Epidermal melanocyte (primary cell): ENCODE results near the gene G6PC2.
"Not testable (repeated sequence)": the region's sequence is repeated elsewhere in the genome, so short reads cannot be mapped to it uniquely, and the experiment has no call there.

Experiments
- DNase-seq: peaks from one replicate; pipeline ENCODE4 v3.0.0; 2011; ENCODE audit warnings: low spot score; ENCODE audit not compliant: insufficient read length

G6PC2 gene

GRCh38 chr2:168904358-168904757, 3.3 kb downstream of the G6PC2 start:
- no peak for DNase-seq

GRCh38 chr2:168907940-168908662, 7.0 kb downstream of the G6PC2 start:
- DNase-seq: no peak

GRCh38 chr2:168910330-168910729, 9.2 kb downstream of the G6PC2 start:
- no peak for DNase-seq

GRCh38 chr2:168912466-168912865, 11.4 kb downstream of the G6PC2 start:
- no peak for DNase-seq

DNA sequence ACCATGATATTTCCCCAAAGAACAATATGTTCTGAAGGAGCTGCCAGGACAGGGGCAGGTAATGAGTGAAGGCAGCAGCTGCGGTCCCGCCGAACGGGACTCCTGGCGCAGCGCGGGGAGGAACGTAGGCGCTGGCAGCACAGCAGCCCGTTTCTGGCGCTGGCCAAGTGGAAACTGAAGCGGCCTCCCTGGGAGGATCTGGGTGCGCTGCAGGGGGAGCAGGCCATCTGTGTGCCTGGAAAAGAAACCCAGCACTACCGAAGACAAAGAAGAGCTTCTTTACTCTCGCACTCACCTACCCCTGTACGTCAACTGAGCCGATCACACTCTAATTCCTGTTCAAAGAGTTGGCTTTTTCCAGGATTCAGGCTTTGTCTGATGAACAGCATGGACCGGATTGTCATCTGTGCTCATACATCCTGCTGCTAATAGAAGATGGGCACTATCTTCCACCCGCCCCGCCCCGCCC, 11.8 kb downstream of the G6PC2 start:
- DNase-seq: no peak

DNA sequence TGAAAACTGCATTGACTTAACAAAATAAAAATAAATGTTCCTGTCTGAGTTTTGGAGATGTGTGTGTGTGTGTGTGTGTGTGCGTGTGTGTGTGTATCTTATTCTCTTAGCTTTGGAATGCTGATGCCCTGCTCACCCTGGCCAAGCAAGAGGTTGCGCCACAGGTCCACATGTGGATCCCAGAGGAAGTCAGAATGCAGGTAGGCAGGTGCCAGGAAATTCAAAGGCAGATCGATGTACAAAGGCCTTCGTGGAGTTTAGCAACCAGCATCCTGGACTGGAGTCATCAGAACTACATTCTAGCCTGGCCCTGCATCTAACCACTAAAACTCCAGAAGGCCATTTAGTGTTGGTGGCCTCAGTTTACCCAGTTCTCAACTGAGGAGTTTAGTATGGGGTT, 12.4 kb downstream of the G6PC2 start:
- DNase-seq: no peak

DNA sequence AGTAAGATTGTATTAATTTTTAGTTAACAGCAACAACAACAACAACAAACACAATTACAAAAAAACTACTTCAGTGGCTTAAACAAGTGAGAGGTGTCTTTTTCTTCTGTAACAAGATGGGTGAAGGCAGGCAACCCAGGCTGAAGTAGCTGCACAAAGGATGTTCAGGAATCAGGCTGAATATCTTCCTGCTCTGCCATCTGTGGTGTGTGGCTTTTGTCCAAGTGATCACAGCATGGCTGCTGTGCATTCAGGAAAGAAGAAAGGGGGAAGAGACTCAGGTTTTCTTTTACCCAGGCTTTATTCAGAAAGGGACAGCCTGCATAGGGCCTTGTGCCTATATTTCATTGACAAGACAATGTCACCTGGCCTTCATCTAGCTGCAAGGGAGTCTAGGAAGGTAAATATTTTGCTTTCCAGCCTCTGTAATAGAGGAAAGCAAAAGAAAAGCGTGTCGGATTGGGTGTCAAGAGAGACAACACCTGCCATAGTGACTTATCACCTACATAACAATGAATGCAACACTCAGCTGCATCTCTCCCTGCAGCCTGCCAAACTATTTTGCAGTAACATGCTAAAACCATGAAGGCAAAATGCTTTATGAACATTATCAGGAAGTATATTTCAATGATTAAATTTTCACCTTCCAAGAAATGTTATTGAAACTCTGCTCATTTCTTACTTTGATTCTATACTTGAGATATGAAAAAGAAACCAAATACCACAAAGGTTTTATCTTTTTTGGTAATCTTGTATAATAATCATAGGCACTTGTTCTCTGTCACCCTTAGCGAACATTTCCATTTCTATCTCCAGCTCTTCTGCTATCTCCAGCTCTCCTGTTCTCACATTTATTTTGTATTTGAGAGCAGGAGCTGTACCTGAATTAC, 14.6 kb downstream of the G6PC2 start:
- DNase-seq: no peak

DNA sequence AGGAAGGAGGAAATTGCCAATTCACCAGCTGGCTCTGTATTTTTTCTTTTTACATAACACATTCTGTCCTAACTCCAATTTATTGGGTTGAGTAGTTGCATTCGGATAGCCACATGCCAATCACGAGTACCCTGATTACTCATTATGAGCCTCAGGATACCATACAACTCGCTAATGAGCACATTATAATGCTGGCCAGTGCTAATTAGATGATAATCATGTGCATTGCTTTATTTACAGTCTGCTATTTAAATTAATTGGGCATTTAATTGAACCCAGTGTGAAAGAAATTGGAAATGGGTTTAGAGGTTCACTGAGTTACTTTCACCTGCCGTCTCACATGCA, 15.2 kb downstream of the G6PC2 start:
- DNase-seq: no peak

DNA sequence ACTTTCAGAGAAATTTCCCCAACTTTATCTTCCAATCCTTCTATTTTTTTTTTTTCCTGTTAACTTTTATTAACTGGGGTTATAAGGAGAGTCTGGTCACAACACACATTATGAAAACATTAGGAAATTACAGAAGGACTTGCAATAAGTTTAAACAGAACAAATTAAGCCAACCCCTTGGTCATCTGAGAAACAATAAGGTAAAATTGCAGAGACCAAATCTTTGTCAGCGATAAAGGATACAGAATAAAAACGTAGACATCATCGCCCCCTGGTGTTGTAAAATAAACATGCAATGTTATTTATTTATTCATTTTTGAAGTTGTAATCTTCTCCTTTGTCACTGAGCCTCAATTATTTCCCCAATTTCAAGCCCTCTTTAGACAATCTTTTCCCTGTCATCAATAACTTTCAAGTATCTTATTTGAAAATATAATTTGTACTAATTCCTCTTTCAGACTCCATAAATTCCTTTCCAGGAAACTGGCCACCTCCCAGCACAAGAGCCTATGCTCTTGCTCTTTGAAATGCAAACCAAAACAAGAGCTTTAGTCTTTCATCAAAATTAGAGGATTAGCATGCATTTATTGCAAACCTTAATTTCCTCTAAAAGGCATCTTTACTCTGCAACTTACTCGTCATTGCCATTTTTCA, 19.5 kb downstream of the G6PC2 start:
- DNase-seq: no peak

- DNase-seq: no peak
These were observed 25.7 kb downstream of the G6PC2 start for GRCh38 chr2:168926621-168927386.

- no peak for DNase-seq
These were observed 27.2 kb downstream of the G6PC2 start for GRCh38 chr2:168928113-168928831.

DNA sequence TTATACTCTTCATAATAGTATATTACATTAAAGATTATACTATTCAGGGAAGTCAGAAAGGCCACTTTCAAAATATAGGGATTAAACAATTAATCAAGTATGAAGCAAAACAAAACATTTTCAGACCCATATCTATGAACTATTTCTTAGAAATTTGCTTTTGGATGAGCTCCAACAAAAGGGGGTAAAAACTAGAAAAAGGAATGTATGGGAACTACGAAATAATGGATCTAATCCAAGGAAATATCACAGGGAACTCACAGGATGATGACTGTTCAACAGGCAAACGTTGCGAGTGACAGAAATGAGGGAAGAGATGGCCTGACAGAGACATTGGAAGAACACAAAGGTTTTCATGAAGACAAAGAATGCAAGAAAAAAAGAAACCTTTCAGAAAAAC, 27.9 kb downstream of the G6PC2 start:
- no peak for DNase-seq

- no peak for DNase-seq
These were observed 29.2 kb downstream of the G6PC2 start for GRCh38 chr2:168930242-168930641.

GRCh38 chr2:168932174-168932573, 31.1 kb downstream of the G6PC2 start:
- DNase-seq: not testable (repeated sequence)

GRCh38 chr2:168934826-168935225, 33.7 kb downstream of the G6PC2 start:
- DNase-seq: no peak

DNA sequence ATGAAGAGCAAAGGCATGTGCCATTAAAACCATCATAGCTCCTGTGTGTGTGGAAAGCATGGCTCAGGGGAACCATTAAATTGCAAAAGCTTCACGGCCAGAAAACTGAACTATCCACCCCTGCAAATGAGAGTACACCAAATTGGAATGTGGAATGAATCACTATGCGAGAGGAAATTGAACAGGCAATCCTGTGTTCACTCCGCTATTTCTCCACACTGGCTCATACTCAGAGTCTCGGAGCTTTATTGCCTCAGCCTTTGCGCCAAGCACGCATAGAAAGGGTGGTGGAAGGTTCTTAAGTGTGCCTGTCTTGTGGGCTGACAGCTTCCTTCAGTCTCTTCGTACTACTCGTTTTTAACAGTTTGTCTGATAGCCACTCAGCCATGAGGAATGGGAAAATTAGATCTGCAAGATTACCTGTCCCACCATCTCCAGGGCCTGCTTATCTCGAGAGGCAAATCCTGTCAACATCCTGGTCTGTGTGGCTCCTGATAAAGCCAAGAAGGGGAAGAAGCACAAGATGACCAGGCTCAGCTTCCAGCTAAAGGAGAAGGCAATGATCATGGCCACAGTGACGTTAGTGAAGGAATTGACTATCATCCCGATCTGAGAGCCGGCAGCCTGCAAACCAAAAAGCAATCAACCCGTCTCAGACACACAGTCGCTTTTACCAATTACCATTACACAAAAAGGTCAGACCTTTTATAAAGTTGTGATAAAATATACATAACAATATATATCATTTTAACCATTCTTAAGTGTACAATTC, 34.9 kb downstream of the G6PC2 start:
- DNase-seq: no peak

DNA sequence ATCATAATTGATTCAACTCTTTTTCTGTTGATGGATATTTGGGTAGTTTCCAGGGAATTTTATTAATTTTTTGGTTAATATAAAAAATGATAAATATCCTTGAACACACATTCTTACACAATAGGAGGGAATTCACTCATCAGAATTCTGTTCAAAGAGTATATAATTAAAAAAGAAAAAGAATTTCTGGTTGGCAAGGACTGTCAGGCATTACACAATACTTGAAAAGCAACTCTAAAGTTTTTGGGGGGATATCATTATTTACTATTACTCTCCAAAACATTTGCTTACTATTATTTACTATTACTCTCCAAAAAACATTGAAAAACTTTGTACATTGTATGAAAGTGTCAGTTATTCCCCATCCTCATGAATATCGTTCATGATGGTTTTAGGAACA, 38.0 kb downstream of the G6PC2 start:
- DNase-seq: no peak

GRCh38 chr2:168939918-168940317, 38.8 kb downstream of the G6PC2 start:
- DNase-seq: no peak

DNA sequence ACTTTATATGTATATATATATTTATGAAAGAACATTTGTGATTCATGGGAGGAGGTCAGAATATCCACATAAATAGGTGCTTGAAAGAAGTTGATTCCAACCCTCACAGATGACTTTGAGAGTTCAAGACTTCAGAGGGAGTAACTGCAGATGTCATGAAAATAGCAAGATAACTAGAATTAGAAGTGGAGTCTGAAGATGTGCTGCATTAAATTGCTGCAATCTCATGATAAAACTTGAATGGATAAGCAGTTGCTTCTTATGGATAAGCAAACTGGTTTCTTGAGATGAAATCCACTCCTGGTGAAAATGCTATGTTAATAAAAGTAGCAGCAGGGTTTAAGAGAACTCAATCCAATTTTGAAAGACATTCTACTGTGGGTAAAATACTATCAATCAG, 40.2 kb downstream of the G6PC2 start:
- no peak for DNase-seq

DNA sequence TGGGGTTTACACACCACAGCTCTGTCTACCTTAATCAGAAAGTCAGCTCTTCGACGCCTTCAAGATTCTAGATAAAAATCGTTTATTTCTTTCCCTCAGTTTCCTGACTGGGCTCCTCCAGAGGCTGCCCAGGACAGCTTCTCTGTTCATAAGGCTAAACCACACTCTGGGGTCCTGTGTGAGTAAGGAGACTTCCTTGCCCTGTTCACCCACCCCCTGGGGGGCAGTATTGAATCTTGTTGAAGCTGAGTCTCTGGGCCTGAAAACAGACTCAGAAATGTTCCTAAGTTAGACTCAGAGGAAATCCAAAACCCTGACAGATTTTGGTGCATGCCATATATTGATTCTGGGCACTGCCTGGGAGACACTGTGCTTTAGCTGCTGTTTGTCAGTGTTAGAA, 43.0 kb downstream of the G6PC2 start:
- DNase-seq: no peak
